HL-60/S4 treated with phorbol 12-myristate 13-acetate at 8.2 ng/mL for 4 days and 3 days (cell line): Measurements from ENCODE around the gene ARHGAP21.

Experiments used
- in situ Hi-C: fragments of 300-500 bp; cut with MboI; formaldehyde crosslinking; loops from 2 replicates; pipeline ENCODE4 v1.15.0; 2022; ENCODE audit warnings: low sequenced_read_pairs

ARHGAP21 gene

GRCh38 chr10:24542314-24543270 lies 181.1 kb downstream of the ARHGAP21 start:
- in situ Hi-C loops: no loop called here

- in situ Hi-C loops: no loop called here
Observed at GRCh38 chr10:24541239-24541753, 182.4 kb downstream of the ARHGAP21 start.

DNA sequence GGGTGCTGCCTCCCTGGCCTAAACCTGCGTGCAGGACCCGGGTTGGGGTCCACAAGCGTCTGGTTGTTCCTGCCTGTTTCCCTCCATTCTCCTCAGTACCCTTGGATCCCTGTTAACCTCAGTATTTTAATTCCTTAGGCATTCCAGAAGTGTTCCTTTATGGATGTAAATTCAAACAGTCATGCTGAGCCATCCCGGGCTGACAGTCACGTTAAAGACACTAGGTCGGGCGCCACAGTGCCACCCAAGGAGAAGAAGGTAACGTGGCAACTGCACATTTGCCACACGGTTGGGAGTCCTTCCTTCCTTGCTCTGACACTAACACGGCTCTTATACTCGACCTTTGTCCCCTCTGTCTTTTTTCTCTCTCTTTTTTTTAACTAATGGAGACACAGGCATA lies 187.1 kb downstream of the ARHGAP21 start:
- in situ Hi-C loops: no loop called here

GRCh38 chr10:24533981-24534380 lies 189.7 kb downstream of the ARHGAP21 start:
- in situ Hi-C loops: no loop called here
